HG02970 (cell line): ENCODE results near the gene ASB7.
A peak's percentile ranks its signal among the peaks of the same experiment; 100 is the strongest.

Experiments
- ATAC-seq: cut with Tn5 transposase; IDR thresholded peaks from one replicate; pipeline ENCODE4 v1.9.1; 2021; ENCODE audit warnings: mild to moderate bottlenecking, moderate library complexity, moderate number of reproducible peaks; ENCODE audit not compliant: unreplicated experiment, low FRiP score

ASB7 gene

GRCh38 chr15:100596792-100597191, 5.6 kb upstream of the ASB7 start:
- ATAC-seq = peak; percentile 61

GRCh38 chr15:100597862-100598261, 4.5 kb upstream of the ASB7 start:
- no peak for ATAC-seq

GRCh38 chr15:100598655-100599054, 3.7 kb upstream of the ASB7 start:
- ATAC-seq = no peak

GRCh38 chr15:100601163-100601562, 1.2 kb upstream of the ASB7 start:
- ATAC-seq = no peak

- no peak for ATAC-seq
Observed at GRCh38 chr15:100601617-100602063, 749 bp upstream of the ASB7 start.

- ATAC-seq = no peak
Observed at GRCh38 chr15:100602823-100603393, 519 bp downstream of the ASB7 start.

- ATAC-seq = no peak
Observed at GRCh38 chr15:100612539-100612938, 10.2 kb downstream of the ASB7 start.

- no peak for ATAC-seq
Observed at GRCh38 chr15:100613208-100613607, 10.8 kb downstream of the ASB7 start.

- ATAC-seq = no peak
Observed at GRCh38 chr15:100614336-100614735, 11.9 kb downstream of the ASB7 start.

GRCh38 chr15:100614918-100615317, 12.5 kb downstream of the ASB7 start:
- ATAC-seq = no peak

GRCh38 chr15:100615801-100616200, 13.4 kb downstream of the ASB7 start:
- ATAC-seq = no peak

GRCh38 chr15:100616700-100617099, 14.3 kb downstream of the ASB7 start:
- ATAC-seq = no peak

GRCh38 chr15:100623301-100623700, 20.9 kb downstream of the ASB7 start:
- no peak for ATAC-seq

GRCh38 chr15:100627789-100628395, 25.5 kb downstream of the ASB7 start:
- ATAC-seq = peak; percentile 65

GRCh38 chr15:100628746-100629145, 26.4 kb downstream of the ASB7 start:
- no peak for ATAC-seq

- ATAC-seq = no peak
Observed at GRCh38 chr15:100631831-100632230, 29.4 kb downstream of the ASB7 start.

- no peak for ATAC-seq
Observed at GRCh38 chr15:100633763-100634075, 31.3 kb downstream of the ASB7 start.

- ATAC-seq = no peak
Observed at GRCh38 chr15:100635406-100636071, 33.1 kb downstream of the ASB7 start.

GRCh38 chr15:100638177-100638730, 35.9 kb downstream of the ASB7 start:
- no peak for ATAC-seq

GRCh38 chr15:100642213-100642949, 40.0 kb downstream of the ASB7 start:
- no peak for ATAC-seq

- ATAC-seq = no peak
Observed at GRCh38 chr15:100642950-100643338, 40.6 kb downstream of the ASB7 start.
